CD4-positive, alpha-beta memory T cell (primary cell): ENCODE data around the gene C1QTNF5. TPM values are rescaled to one million over a fixed set of nuclear protein-coding genes. Genes with fewer than 3 reads are reported as not detected.

Experiments used
- CTCF ChIA-PET: fragments of 350-600 bp; sonication (Branson Sonifier 250); formaldehyde crosslinking; loops from one replicate; lab custom pipeline; 2021; ENCODE audit warnings: inconsistent platforms; ENCODE audit not compliant: partially characterized antibody; lab: Charles Lee
- POLR2A ChIA-PET: fragments of 350-600 bp; sonication (Branson Sonifier 250); formaldehyde crosslinking; loops from one replicate; lab custom pipeline; 2021; ENCODE audit not compliant: partially characterized antibody; lab: Charles Lee
- DNase-seq, 5 donors: peaks; one replicate each; pipeline versions ENCODE4 v3.0.0 to v3.0.0-alpha.2; 2020 to 2022; ENCODE audit warnings: mixed read lengths in 1 of 5
- H3K27ac ChIP-seq: one replicate; pipeline ENCODE4 v1.7.0; 2013; ENCODE audit warnings: low read depth, low read length
- H3K27me3 ChIP-seq: 2 replicates; pipeline ENCODE4 v1.7.0; 2013; ENCODE audit warnings: mild to moderate bottlenecking, low read length, moderate library complexity; ENCODE audit not compliant: insufficient read depth
- H3K36me3 ChIP-seq: 2 replicates; pipeline ENCODE4 v1.7.0; 2013; ENCODE audit warnings: mild to moderate bottlenecking, low read length, moderate library complexity; ENCODE audit not compliant: insufficient read depth
- H3K4me1 ChIP-seq: 2 replicates; pipeline ENCODE4 v1.7.0; 2013; ENCODE audit warnings: mild to moderate bottlenecking, low read length, moderate library complexity; ENCODE audit not compliant: insufficient read depth
- H3K4me3 ChIP-seq, 2 donors: one replicate each; pipeline ENCODE4 v1.7.0; 2013; ENCODE audit warnings: low read length in 2 of 2, mild to moderate bottlenecking in 1 of 2
- H3K9me3 ChIP-seq, 2 donors: one replicate each; pipeline ENCODE4 v1.7.0; 2013; ENCODE audit warnings: low read length in 2 of 2, control low read depth in 1 of 2; ENCODE audit not compliant: control insufficient read depth in 1 of 2
- H3K27ac Mint-ChIP-seq, 7 donors: one replicate each; pipeline ENCODE4 v1.8.0; 2020 to 2021; ENCODE audit warnings: mixed read lengths in 7 of 7, mild to moderate bottlenecking in 6 of 7, inconsistent platforms in 3 of 7, moderate library complexity in 3 of 7
- H3K27me3 Mint-ChIP-seq, 2 donors: one replicate each; pipeline ENCODE4 v1.8.0; 2020 to 2021; ENCODE audit warnings: mixed read lengths in 2 of 2
- H3K36me3 Mint-ChIP-seq, 2 donors: one replicate each; pipeline ENCODE4 v1.8.0; 2020 to 2021; ENCODE audit warnings: mixed read lengths in 2 of 2, inconsistent platforms in 1 of 2, mild to moderate bottlenecking in 1 of 2
- H3K4me1 Mint-ChIP-seq, 4 donors: one replicate each; pipeline ENCODE4 v1.8.0; 2020 to 2021; ENCODE audit warnings: mixed read lengths in 4 of 4, mild to moderate bottlenecking in 1 of 4
- H3K4me3 Mint-ChIP-seq, 8 donors: one replicate each; pipeline ENCODE4 v1.8.0; 2020 to 2021; ENCODE audit warnings: mixed read lengths in 8 of 8, mild to moderate bottlenecking in 7 of 8, moderate library complexity in 6 of 8, inconsistent platforms in 3 of 8
- H3K9me3 Mint-ChIP-seq, 8 donors: one replicate each; pipeline ENCODE4 v1.8.0; 2020 to 2021; ENCODE audit warnings: mixed read lengths in 8 of 8, mild to moderate bottlenecking in 5 of 8, inconsistent platforms in 3 of 8, moderate library complexity in 1 of 8
- intact Hi-C: fragments of 100-400 bp; cut with micrococcal nuclease; formaldehyde crosslinking; loops from one replicate; pipeline ENCODE4 v1.15.1; 2023
- polyA plus RNA-seq, 2 donors: library from polyadenylated mRNA; unstranded; fragments of 300-500 nt; fragmentation: Illumina TruSeq; gene quantifications; one replicate each; pipeline ENCODE4 v1.2.3, GENCODE V29; 2021
- total RNA-seq, 2 experiments: library from RNA; stranded (reverse); gene quantifications; one replicate each; pipeline ENCODE4 v1.2.3, GENCODE V29; 2021

C1QTNF5 gene
- total and polyA plus RNA-seq, 4 experiments from 2014 or later: not detected

- Histone ChIP-seq H3K27ac (no peak overlapping the region), H3K27me3 (peaks cover 14% of the 10 kb centered on the region), H3K9me3 (no peaks in the 10 kb centered on the region), H3K4me1 (peaks cover 7% of the 10 kb centered on the region), H3K36me3 (no peaks in the 10 kb centered on the region), H3K4me3 (no peak overlapping the region)
- Mint-ChIP-seq H3K4me3 (peak overlapping the region in 4 of 8 donors; percentile 6 to 75 (median 48)), H3K9me3 (no peaks in the 10 kb centered on the region), H3K4me1 (peaks cover 5 to 20% (median 9%) of the 10 kb centered on the region in 4 donors), H3K36me3 (no peaks in the 10 kb centered on the region), H3K27ac (no peak overlapping the region), H3K27me3 (peaks cover 26 to 34% of the 10 kb centered on the region in 2 donors)
- intact Hi-C loops: no loop called here
- DNase-seq: no peak
- ChIA-PET POLR2A (no interaction called here), CTCF (interaction anchor here (1.8 to 2.8 kb wide), 2 partner anchors 18 to 112 kb away, joined by 4 to 10 read pairs; partner anchors contain the start of gene USP2)
These were observed 22.0 kb upstream of the C1QTNF5 start for GRCh38 chr11:119362741-119363080.

DNA sequence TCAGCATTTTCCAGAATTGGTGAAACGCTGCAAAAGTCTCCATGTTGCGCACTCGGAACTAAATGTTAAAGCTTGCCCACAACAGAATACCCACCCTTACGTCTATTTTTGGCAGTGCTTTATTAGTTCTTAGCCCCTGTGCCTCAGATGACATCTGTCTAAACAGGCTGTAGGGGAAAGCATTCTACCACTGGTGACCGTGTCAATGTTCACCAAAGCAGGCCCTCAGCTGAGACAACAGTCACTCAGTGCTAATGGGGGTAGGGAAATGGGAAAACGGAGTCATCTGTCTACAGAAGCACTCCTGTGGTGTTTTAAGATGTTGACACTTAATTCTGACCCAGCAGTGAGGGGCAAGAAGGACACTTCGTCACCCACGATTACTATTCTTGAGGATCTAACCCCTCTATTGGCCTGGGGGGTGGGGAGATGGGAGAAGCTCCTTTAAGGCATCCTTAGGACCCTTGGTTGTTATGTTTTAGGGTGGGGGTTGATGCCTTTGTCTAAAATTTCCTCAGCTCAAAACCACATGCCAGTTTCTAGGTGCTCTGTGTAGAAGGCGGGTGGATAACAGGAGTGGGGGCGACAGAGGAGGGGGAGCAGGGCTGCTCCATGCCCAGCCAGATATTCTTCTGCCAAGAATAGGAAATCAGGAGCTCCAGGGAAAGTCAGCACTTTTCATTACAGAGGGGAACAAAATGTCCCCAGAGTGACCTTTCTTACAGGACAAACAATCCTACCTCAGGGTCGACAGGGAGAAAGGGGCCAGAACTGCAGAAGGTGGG lies 21.4 kb upstream of the C1QTNF5 start:
- no peaks in the 10 kb centered on the region for H3K9me3 ChIP-seq
- peak overlapping the region in 2 of 7 donors; percentile 17 to 64 for H3K27ac Mint-ChIP-seq
- intact Hi-C loops: no loop called here
- CTCF ChIA-PET: interaction anchor here (1.8 to 2.8 kb wide), 2 partner anchors 19 to 113 kb away, joined by 4 to 10 read pairs; partner anchors contain the start of gene USP2
- DNase-seq: no peak
- H3K27me3 ChIP-seq: peaks cover 14% of the 10 kb centered on the region
- no peak overlapping the region for H3K4me3 ChIP-seq
- H3K27ac ChIP-seq: no peak overlapping the region
- POLR2A ChIA-PET: no interaction called here
- peaks cover 5 to 24% (median 11%) of the 10 kb centered on the region in 4 donors for H3K4me1 Mint-ChIP-seq
- no peaks in the 10 kb centered on the region for H3K9me3 Mint-ChIP-seq
- peaks cover 7% of the 10 kb centered on the region for H3K4me1 ChIP-seq
- H3K4me3 Mint-ChIP-seq: peak overlapping the region in 3 of 8 donors; percentile 29 to 68 (median 41)
- no peaks in the 10 kb centered on the region for H3K36me3 ChIP-seq
- H3K36me3 Mint-ChIP-seq: no peaks in the 10 kb centered on the region
- H3K27me3 Mint-ChIP-seq: peaks cover 21 to 32% of the 10 kb centered on the region in 2 donors

DNA sequence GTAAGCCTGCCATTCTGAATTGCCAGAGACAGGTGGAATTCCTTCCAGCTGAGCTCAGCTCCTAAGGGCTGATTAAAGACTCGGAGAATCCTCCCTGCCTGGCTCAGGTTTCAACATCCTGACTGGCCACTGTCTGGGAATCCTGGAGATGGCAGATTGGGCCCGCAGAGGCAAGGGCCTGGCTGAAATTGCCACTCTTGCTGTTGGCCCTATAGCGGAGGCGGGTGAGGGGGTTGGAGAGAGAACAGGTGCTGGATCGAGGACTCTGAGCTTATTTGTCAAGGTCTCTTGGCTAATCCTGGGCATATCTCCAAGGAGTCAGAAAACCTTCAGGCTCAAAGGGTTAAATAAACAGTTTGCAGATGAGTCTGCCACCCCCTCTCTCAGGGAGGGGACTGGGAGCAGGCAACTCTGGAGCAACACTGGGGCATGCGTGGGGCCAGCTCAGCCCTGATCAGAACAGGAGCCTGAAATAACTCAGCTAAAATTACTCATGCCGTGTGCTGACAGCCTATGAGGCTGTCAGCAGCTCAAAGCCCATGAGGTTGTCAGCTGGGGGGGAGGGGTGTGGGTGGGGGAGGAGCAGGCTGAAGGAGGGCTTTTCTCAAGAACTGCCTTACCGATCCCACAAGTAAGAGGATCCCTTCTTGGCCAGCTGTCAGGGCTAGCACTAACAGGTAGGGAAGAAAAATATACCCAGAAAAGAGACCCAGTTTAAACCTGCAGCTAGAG lies 20.5 kb upstream of the C1QTNF5 start:
- no peaks in the 10 kb centered on the region for H3K36me3 Mint-ChIP-seq
- H3K9me3 Mint-ChIP-seq: no peaks in the 10 kb centered on the region
- no peak for DNase-seq
- no peak overlapping the region for H3K4me3 Mint-ChIP-seq
- peaks cover 6 to 30% (median 12%) of the 10 kb centered on the region in 4 donors for H3K4me1 Mint-ChIP-seq
- no peak overlapping the region for H3K4me3 ChIP-seq
- H3K27ac Mint-ChIP-seq: peak overlapping the region in 1 of 7 donors; percentile 63
- CTCF ChIA-PET: interaction anchor here (0.8 to 2.8 kb wide), 3 partner anchors 20 to 368 kb away, joined by 3 to 10 read pairs (median 4); partner anchors contain the start of genes NECTIN1 and USP2
- H3K36me3 ChIP-seq: no peaks in the 10 kb centered on the region
- H3K27me3 ChIP-seq: peaks cover 14% of the 10 kb centered on the region
- H3K4me1 ChIP-seq: peaks cover 7% of the 10 kb centered on the region
- H3K9me3 ChIP-seq: no peaks in the 10 kb centered on the region
- H3K27ac ChIP-seq: no peak overlapping the region
- intact Hi-C loops: no loop called here
- peaks cover 13 to 25% of the 10 kb centered on the region in 2 donors for H3K27me3 Mint-ChIP-seq
- POLR2A ChIA-PET: no interaction called here

DNA sequence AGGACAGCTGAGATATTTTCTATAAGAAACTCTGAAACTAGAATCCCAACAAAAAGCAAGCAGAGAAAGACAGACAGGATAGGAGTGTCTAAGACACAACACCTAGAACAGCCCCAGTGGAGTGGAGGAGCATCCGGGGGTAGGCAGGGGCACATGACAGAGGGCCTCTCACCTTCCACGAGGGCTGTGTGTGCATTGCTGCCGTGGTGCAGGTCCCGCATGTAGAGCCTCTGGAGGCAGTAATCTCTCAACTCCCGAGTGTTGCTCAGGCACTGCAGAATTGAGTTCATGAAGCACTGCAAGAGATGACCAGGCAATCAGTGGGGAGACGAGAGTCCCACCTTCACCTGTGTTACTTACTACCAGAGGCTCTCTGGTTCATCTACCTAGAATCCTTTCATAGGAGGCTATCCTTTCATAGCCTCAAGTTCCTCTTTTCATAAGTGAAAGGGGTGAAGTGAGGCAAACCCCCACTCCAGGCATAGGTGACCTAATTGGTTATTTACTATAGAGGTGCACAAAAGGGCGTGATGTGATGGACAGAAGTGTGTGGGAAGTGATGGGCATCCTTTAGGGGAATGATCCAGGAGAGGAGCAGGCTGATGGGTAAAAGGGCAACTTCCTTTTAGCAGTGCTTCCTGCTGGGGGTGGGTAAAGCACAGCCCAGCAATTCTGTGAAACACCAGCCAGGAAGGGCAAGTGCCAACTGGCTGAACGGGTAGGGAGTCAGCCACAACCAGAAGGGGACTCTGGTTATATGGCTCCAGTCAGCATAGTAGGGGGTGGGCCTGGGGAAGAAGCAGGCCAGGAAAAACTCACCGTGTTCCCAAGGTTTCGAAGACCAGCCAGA lies 18.9 kb upstream of the C1QTNF5 start:
- intact Hi-C loops: no loop called here
- Mint-ChIP-seq H3K27me3 (peaks cover 4 to 15% of the 10 kb centered on the region in 2 donors), H3K27ac (no peak overlapping the region), H3K4me3 (no peak overlapping the region), H3K36me3 (no peaks in the 10 kb centered on the region), H3K9me3 (no peaks in the 10 kb centered on the region), H3K4me1 (peaks cover 8 to 27% (median 12%) of the 10 kb centered on the region in 4 donors)
- Histone ChIP-seq H3K27me3 (peaks cover 4% of the 10 kb centered on the region), H3K9me3 (no peaks in the 10 kb centered on the region), H3K27ac (no peak overlapping the region), H3K4me3 (no peak overlapping the region), H3K36me3 (no peaks in the 10 kb centered on the region), H3K4me1 (peaks cover 9% of the 10 kb centered on the region)
- no peak for DNase-seq
- ChIA-PET CTCF (interaction anchor here (0.7 to 4.7 kb wide), 4 partner anchors 9 to 37 kb away, joined by 3 to 179 read pairs (median 5); partner anchors contain the start of gene USP2), POLR2A (no interaction called here)

DNA sequence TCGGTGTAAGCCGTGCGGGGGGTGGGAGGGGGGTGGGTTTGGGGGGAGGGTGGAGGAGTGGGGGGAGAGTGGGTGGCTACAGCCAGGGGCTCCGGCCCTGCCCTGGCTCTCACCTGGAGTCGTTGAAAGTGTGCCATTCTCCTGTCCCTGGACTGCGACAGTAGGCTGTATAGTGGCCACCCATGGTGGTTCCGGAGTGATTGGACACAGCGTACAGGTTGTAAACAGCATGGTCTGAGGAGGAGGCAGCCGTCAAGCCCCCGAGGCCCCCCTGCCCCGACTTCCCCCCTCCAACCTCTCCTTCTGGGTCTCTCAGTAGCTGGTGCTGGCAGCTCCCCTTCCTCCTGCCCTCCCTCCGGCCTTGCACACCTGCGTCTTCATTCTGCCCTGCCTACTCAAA lies 16.4 kb upstream of the C1QTNF5 start:
- POLR2A ChIA-PET: interaction anchor here (3.7 kb wide), 1 partner anchor 24 kb away, joined by 16 read pairs; the partner anchor contains the start of gene USP2
- Histone ChIP-seq H3K4me1 (peaks cover 5% of the 10 kb centered on the region), H3K36me3 (no peaks in the 10 kb centered on the region), H3K27me3 (no peaks in the 10 kb centered on the region), H3K9me3 (no peaks in the 10 kb centered on the region), H3K27ac (no peak overlapping the region), H3K4me3 (no peak overlapping the region)
- CTCF ChIA-PET: interaction anchor here (0.6 to 4.7 kb wide), 16 partner anchors 8 to 1420 kb away, joined by 4 to 179 read pairs (median 10); partner anchors contain the start of genes C1QTNF5, MFRP, NECTIN1 and USP2
- no peaks in the 10 kb centered on the region for H3K36me3 Mint-ChIP-seq
- intact Hi-C loops: no loop called here
- peak overlapping the region; percentile 39 to 80 (median 64) for H3K4me3 Mint-ChIP-seq
- peaks cover 3 to 12% (median 6%) of the 10 kb centered on the region in 4 donors for H3K4me1 Mint-ChIP-seq
- peak overlapping the region in 4 of 7 donors; percentile 28 to 87 (median 41) for H3K27ac Mint-ChIP-seq
- peaks cover 6 to 8% of the 10 kb centered on the region in 2 donors for H3K27me3 Mint-ChIP-seq
- no peak for DNase-seq
- H3K9me3 Mint-ChIP-seq: no peaks in the 10 kb centered on the region

DNA sequence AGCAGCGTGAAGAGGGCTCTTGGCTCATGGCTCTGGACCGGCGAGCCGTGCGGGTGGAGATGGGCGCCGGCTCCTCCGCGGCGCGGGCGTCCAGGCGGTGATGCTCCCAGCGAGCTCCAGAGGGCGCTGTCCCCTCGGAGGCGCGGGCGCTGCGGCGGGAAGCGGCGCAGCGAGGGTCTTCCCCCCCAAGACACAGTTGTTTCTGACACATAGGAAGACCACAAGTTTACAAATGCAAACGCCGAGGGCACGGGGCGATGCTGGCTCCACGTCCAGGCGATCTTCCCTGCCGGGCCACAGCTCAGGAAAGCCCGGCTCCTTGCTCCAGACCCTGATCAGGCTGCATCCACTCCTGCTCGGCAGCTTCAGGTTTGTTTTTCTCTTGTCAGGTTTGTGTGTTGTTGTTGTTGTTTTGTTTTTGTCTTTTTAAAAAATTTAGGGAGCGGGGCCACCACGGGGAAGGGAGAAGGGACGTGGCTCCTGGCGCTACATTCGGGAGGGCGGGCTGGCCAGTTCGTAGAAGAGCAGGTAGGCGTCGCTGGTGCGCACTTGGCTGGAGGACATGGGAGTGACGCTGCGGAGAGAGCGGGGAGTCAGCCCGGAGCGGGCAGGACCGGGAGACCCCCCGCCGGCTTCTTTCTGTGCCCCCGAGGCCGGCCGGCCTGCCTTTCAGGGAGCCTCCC lies 15.8 kb upstream of the C1QTNF5 start:
- Mint-ChIP-seq H3K4me1 (peaks cover 3 to 11% (median 6%) of the 10 kb centered on the region in 4 donors), H3K9me3 (no peaks in the 10 kb centered on the region), H3K27ac (peak overlapping the region in 6 of 7 donors; percentile 75 to 94 (median 92)), H3K4me3 (peak overlapping the region; percentile 86 to 95 (median 91)), H3K27me3 (peaks cover 7 to 8% of the 10 kb centered on the region in 2 donors), H3K36me3 (no peaks in the 10 kb centered on the region)
- Histone ChIP-seq H3K27me3 (no peaks in the 10 kb centered on the region), H3K27ac (peak overlapping the region; percentile 23), H3K36me3 (no peaks in the 10 kb centered on the region), H3K9me3 (no peaks in the 10 kb centered on the region), H3K4me1 (peaks cover 5% of the 10 kb centered on the region), H3K4me3 (peak overlapping the region; percentile 59 to 78)
- CTCF ChIA-PET: interaction anchor here (1.0 to 4.7 kb wide), 22 partner anchors 8 to 1419 kb away, joined by 3 to 179 read pairs (median 6); partner anchors contain the start of genes C1QTNF5, MFRP, NECTIN1 and RNF26
- peak; percentile 69 to 75 (median 72) for DNase-seq
- POLR2A ChIA-PET: interaction anchor here (3.7 kb wide), 1 partner anchor 25 kb away, joined by 16 read pairs; the partner anchor contains the start of gene USP2
- intact Hi-C loops: loop anchor here (1.0 kb wide), 3 partner anchors 18 to 178 kb away; partner anchors contain the start of gene USP2
